ENCODE measurements around the gene CGNL1. TPM values are rescaled to one million over a fixed set of nuclear protein-coding genes. Genes with fewer than 3 reads are reported as not detected.

CGNL1 gene
- total RNA-seq, 1 donor from 2014 or later = 0.11 TPM

GRCh38 chr15:57565311-57565710 is 189.0 kb downstream of the CGNL1 start:
- ATAC-seq (ENCODE audit: low read depth) (peak; percentile 26), DNase-seq (no peak)
- intact Hi-C loops (cut with micrococcal nuclease) = no loop called here
- POLR2A ChIA-PET = interaction anchor here (1.2 to 2.4 kb wide), 3 partner anchors 22 to 142 kb away, joined by 3 to 12 read pairs (median 8); partner anchors contain the start of gene POLR2M
- Mint-ChIP-seq H3K4me3 (peak overlapping the region; percentile 70), H3K4me1 (peaks cover 51% of the 10 kb centered on the region), H3K27ac (peak overlapping the region; percentile 27), H3K27me3 (no peaks in the 10 kb centered on the region), H3K9me3 (no peaks in the 10 kb centered on the region), H3K36me3 (ENCODE audit: low read depth) (no peaks in the 10 kb centered on the region)
- TF ChIP-seq CTCF (IDR thresholded peaks at IDR 0.05) = no peak
- CTCF ChIA-PET = interaction anchor here (1.4 kb wide), 1 partner anchor 47 kb away, joined by 3 read pairs; no protein-coding TSS in a partner anchor

GRCh38 chr15:57566834-57567233 is 190.5 kb downstream of the CGNL1 start:
- CTCF ChIA-PET = interaction anchor here (0.8 kb wide), 1 partner anchor 294 kb away, joined by 3 read pairs; no protein-coding TSS in a partner anchor
- no peak overlapping the region for H3K4me3 Mint-ChIP-seq

GRCh38 chr15:57567891-57568290 is 191.6 kb downstream of the CGNL1 start:
- DNase-seq = no peak
- intact Hi-C loops (cut with micrococcal nuclease) = no loop called here
- H3K27ac Mint-ChIP-seq = no peak overlapping the region
- ChIA-PET CTCF (no interaction called here), POLR2A (no interaction called here)
- H3K4me3 Mint-ChIP-seq = no peak overlapping the region
- H3K9me3 Mint-ChIP-seq = no peaks in the 10 kb centered on the region
- ATAC-seq (ENCODE audit: low read depth) = no peak
- no peaks in the 10 kb centered on the region for H3K27me3 Mint-ChIP-seq
- no peaks in the 10 kb centered on the region for H3K36me3 Mint-ChIP-seq (ENCODE audit: low read depth)
- no peak for TF ChIP-seq CTCF (IDR thresholded peaks at IDR 0.05)
- H3K4me1 Mint-ChIP-seq = peaks cover 34% of the 10 kb centered on the region

More at GRCh38 chr15:57566834-57567233, 190.5 kb downstream of the CGNL1 start:
- DNase-seq (no peak), ATAC-seq (ENCODE audit: low read depth) (no peak)
- Mint-ChIP-seq H3K36me3 (ENCODE audit: low read depth) (no peaks in the 10 kb centered on the region), H3K9me3 (no peaks in the 10 kb centered on the region), H3K27me3 (no peaks in the 10 kb centered on the region), H3K27ac (no peak overlapping the region), H3K4me1 (peaks cover 37% of the 10 kb centered on the region)
- TF ChIP-seq CTCF (IDR thresholded peaks at IDR 0.05) = no peak
- intact Hi-C loops (cut with micrococcal nuclease) = no loop called here
- POLR2A ChIA-PET = interaction anchor here (1.2 kb wide), 1 partner anchor 21 kb away, joined by 3 read pairs; no protein-coding TSS in a partner anchor

GRCh38 chr15:57568299-57568698 is 192.0 kb downstream of the CGNL1 start:
- intact Hi-C loops (cut with micrococcal nuclease) = no loop called here
- ATAC-seq (ENCODE audit: low read depth) (no peak), DNase-seq (no peak)
- no peak for TF ChIP-seq CTCF (IDR thresholded peaks at IDR 0.05)
- ChIA-PET POLR2A (no interaction called here), CTCF (no interaction called here)
- H3K27ac Mint-ChIP-seq = no peak overlapping the region
- H3K27me3 Mint-ChIP-seq = no peaks in the 10 kb centered on the region
- no peak overlapping the region for H3K4me3 Mint-ChIP-seq
- peaks cover 32% of the 10 kb centered on the region for H3K4me1 Mint-ChIP-seq
- H3K9me3 Mint-ChIP-seq = no peaks in the 10 kb centered on the region
- H3K36me3 Mint-ChIP-seq (ENCODE audit: low read depth) = no peaks in the 10 kb centered on the region

GRCh38 chr15:57570340-57570739 is 194.0 kb downstream of the CGNL1 start:
- H3K27me3 Mint-ChIP-seq = no peaks in the 10 kb centered on the region
- ATAC-seq (ENCODE audit: low read depth) = no peak
- POLR2A ChIA-PET = no interaction called here
- no peak for TF ChIP-seq CTCF (IDR thresholded peaks at IDR 0.05)
- intact Hi-C loops (cut with micrococcal nuclease) = no loop called here
- no peaks in the 10 kb centered on the region for H3K9me3 Mint-ChIP-seq
- CTCF ChIA-PET = no interaction called here
- H3K27ac Mint-ChIP-seq = no peak overlapping the region
- H3K36me3 Mint-ChIP-seq (ENCODE audit: low read depth) = no peaks in the 10 kb centered on the region
- no peak for DNase-seq
- no peak overlapping the region for H3K4me3 Mint-ChIP-seq
- peaks cover 23% of the 10 kb centered on the region for H3K4me1 Mint-ChIP-seq

All from activated B cell treated with CpG ODN at 0.5 μM for 24 hours (primary cell).